Vagina (tissue), 2 donors: ENCODE measurements around the gene RASGRP3. TPM values are rescaled to one million over a fixed set of nuclear protein-coding genes. Genes with fewer than 3 reads are reported as not detected.

Source experiments
- DNase-seq, 2 donors: peaks; one replicate each; pipeline ENCODE4 v3.0.0-alpha.2; 2017; ENCODE audit errors: extremely low spot score in 2 of 2
- H3K27ac ChIP-seq: fragments of 200-600 bp; sonication (generic); one replicate; pipeline ENCODE4 v1.5.1; 2019
- H3K27me3 ChIP-seq: fragments of 200-600 bp; sonication (generic); one replicate; pipeline ENCODE4 v1.5.1; 2019
- H3K36me3 ChIP-seq, 2 donors: fragments of 200-600 bp; sonication (generic); one replicate each; pipeline ENCODE4 v1.5.1; 2017 to 2019
- H3K4me1 ChIP-seq: fragments of 200-600 bp; sonication (generic); one replicate; pipeline ENCODE4 v1.5.1; 2019
- H3K4me3 ChIP-seq, 2 donors: fragments of 200-600 bp; sonication (generic); 1 replicate in 1 of 2; 2 replicates in 1 of 2; pipeline ENCODE4 v1.5.1; 2016 to 2019
- H3K9me3 ChIP-seq: fragments of 200-600 bp; sonication (generic); one replicate; pipeline ENCODE4 v1.5.1; 2019
- POLR2A ChIP-seq, 2 donors: fragments of 450-650 bp; IDR thresholded peaks; one replicate each; pipeline ENCODE4 v1.6.1; 2017; ENCODE audit warnings: antibody characterized with exemption in 2 of 2, mild to moderate bottlenecking in 2 of 2, moderate library complexity in 2 of 2
- POLR2AphosphoS5 ChIP-seq, 2 donors: sonication (generic); formaldehyde crosslinking; IDR thresholded peaks; one replicate each; pipeline ENCODE4 v1.9.0; 2017; ENCODE audit warnings: antibody characterized with exemption in 2 of 2, mild to moderate bottlenecking in 2 of 2, low read depth in 1 of 2; ENCODE audit not compliant: insufficient read depth in 1 of 2
- intact Hi-C: fragments of 100-400 bp; cut with DNase I; formaldehyde crosslinking; loops from one replicate; pipeline ENCODE4 v1.15.1; 2023
- total RNA-seq: library from RNA; depleted of rRNA; stranded (reverse); fragments of >200 nt; gene quantifications from one replicate; pipeline ENCODE4 v1.2.3, GENCODE V29; 2016
- TF ChIP-seq, protein P1 (sequence below), 3 experiments: fragments of 450-650 bp in 2 of 3; fragments of 200-600 bp in 1 of 3; sonication (generic) in 1 of 3; IDR thresholded peaks; one replicate each; pipeline ENCODE4 v1.5.1; 2017 to 2019; ENCODE audit warnings: antibody characterized with exemption in 3 of 3, mild to moderate bottlenecking in 2 of 3, moderate library complexity in 2 of 3

RASGRP3 gene
- total RNA-seq, 1 donor from 2014 or later = 4.2 TPM

GRCh38 chr2:33448220-33448899, 28.1 kb upstream of the RASGRP3 start:
- TF ChIP-seq POLR2A (IDR thresholded peaks at IDR 0.05) (no peak), POLR2AphosphoS5 (IDR thresholded peaks at IDR 0.05; ENCODE audit: insufficient read depth in 1 of 2, low read depth in 1 of 2) (no peak)
- TF ChIP-seq, protein P1, sequence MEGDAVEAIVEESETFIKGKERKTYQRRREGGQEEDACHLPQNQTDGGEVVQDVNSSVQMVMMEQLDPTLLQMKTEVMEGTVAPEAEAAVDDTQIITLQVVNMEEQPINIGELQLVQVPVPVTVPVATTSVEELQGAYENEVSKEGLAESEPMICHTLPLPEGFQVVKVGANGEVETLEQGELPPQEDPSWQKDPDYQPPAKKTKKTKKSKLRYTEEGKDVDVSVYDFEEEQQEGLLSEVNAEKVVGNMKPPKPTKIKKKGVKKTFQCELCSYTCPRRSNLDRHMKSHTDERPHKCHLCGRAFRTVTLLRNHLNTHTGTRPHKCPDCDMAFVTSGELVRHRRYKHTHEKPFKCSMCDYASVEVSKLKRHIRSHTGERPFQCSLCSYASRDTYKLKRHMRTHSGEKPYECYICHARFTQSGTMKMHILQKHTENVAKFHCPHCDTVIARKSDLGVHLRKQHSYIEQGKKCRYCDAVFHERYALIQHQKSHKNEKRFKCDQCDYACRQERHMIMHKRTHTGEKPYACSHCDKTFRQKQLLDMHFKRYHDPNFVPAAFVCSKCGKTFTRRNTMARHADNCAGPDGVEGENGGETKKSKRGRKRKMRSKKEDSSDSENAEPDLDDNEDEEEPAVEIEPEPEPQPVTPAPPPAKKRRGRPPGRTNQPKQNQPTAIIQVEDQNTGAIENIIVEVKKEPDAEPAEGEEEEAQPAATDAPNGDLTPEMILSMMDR (IDR thresholded peaks at IDR 0.05) = no peak
- Histone ChIP-seq H3K27me3 (no peaks in the 10 kb centered on the region), H3K36me3 (no peaks in the 10 kb centered on the region), H3K4me1 (no peaks in the 10 kb centered on the region), H3K27ac (no peak overlapping the region), H3K9me3 (no peaks in the 10 kb centered on the region), H3K4me3 (no peak overlapping the region)
- intact Hi-C loops = no loop called here
- no peak for DNase-seq

DNA sequence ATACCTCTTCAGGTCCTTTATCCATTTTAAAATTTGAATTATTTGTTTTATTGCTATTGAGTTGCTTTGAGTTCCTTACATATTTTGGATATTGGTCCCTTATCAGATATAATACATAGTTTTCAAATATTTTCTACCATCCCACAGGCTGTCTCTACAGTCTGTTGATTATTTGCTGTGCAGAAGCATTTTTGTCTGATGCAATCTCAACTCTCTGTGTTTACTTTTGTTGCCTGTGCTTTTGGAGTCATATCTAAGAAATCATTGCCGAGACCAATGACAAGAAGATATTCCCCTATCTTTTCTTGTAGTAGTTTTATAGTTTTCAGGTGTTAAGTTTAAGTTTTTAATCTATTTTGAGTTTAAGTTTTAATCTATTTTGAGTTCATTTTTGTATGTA, 25.2 kb upstream of the RASGRP3 start:
- Histone ChIP-seq H3K9me3 (no peaks in the 10 kb centered on the region), H3K27me3 (no peaks in the 10 kb centered on the region), H3K27ac (no peak overlapping the region), H3K4me3 (no peak overlapping the region), H3K4me1 (no peaks in the 10 kb centered on the region), H3K36me3 (no peaks in the 10 kb centered on the region)
- DNase-seq = no peak
- TF ChIP-seq POLR2A (IDR thresholded peaks at IDR 0.05) (no peak), POLR2AphosphoS5 (IDR thresholded peaks at IDR 0.05; ENCODE audit: insufficient read depth in 1 of 2, low read depth in 1 of 2) (no peak)
- TF ChIP-seq, protein P1 (IDR thresholded peaks at IDR 0.05) = no peak
- intact Hi-C loops = no loop called here

DNA sequence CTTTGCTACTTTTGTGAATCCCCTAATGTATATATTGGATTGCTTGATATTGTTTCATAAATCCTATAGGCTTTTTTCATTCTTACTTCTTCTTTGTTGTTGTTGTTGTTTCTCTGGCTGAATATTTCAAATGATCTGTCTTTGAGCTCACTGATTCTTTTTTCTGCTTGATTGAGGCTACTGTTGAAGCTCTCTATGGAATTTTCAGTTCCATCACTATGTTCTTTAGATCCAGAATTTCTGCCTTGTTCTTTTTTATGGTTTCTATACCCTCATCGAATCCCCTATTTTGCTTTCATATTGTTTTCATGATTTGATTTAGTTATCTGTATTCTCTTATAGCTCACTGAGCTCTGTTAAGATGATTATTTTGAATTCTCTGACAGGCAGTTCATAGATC, 24.6 kb upstream of the RASGRP3 start:
- TF ChIP-seq POLR2A (IDR thresholded peaks at IDR 0.05) = no peak
- TF ChIP-seq POLR2AphosphoS5 (IDR thresholded peaks at IDR 0.05; ENCODE audit: insufficient read depth in 1 of 2, low read depth in 1 of 2) = no peak
- TF ChIP-seq, protein P1 (IDR thresholded peaks at IDR 0.05) = no peak
- no peak overlapping the region for H3K4me3 ChIP-seq
- H3K27me3 ChIP-seq = no peaks in the 10 kb centered on the region
- H3K9me3 ChIP-seq = no peaks in the 10 kb centered on the region
- no peaks in the 10 kb centered on the region for H3K4me1 ChIP-seq
- no peak overlapping the region for H3K27ac ChIP-seq
- no peaks in the 10 kb centered on the region for H3K36me3 ChIP-seq
- no peak for DNase-seq
- intact Hi-C loops = no loop called here

DNA sequence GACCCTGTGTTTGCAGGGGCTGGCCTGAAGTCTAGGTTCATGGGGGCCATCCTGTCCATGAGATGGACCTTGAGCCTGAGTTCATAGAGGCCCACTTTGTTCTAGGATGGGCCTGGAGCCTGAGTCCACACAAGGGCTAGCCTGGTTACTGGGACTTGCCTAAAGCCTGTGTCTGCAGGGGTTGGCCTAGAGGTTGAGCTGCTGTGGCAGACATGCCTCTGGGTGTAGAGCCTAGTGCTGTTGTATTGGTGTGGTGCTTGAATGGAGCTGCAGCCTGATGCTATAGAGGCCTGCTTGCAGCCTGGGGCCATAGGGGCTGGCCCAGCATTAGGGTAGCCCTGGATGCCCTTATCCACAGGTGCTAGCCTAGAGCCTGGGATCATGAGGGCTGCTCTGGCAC, 23.9 kb upstream of the RASGRP3 start:
- H3K4me3 ChIP-seq = no peak overlapping the region
- no peak for DNase-seq
- no peaks in the 10 kb centered on the region for H3K27me3 ChIP-seq
- intact Hi-C loops = no loop called here
- no peak for TF ChIP-seq POLR2A (IDR thresholded peaks at IDR 0.05)
- TF ChIP-seq, protein P1 (IDR thresholded peaks at IDR 0.05) = no peak
- no peak for TF ChIP-seq POLR2AphosphoS5 (IDR thresholded peaks at IDR 0.05; ENCODE audit: insufficient read depth in 1 of 2, low read depth in 1 of 2)
- H3K36me3 ChIP-seq = no peaks in the 10 kb centered on the region
- H3K4me1 ChIP-seq = no peaks in the 10 kb centered on the region
- H3K9me3 ChIP-seq = no peaks in the 10 kb centered on the region
- no peak overlapping the region for H3K27ac ChIP-seq

DNA sequence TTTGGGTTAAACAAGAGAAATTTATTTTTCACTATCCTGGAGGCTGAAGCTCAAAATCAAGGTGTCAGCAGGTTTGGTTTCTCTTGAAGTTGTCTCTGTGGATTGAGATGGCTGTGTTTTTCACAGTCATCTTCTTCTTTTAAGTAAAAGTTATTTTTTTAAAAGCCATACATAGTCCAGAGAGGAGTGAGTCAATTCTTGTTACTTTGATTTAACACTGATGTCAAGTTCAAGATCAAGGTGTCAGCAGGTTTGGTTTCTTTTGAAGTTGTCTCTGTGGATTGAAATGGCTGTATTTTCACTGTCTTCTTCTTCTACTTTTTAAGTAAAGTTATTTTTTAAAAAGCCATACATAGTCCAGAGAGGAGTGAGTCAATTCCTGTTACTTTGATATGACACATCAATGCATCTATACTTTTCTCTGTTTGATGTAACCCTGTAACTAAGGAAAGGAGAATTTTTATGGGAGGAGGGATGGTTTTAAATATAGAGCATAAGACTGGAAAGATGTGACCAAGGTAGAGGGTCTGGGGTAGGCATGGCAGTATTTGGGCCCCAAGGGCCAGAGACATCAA, 22.5 kb upstream of the RASGRP3 start:
- no peak for DNase-seq
- intact Hi-C loops = no loop called here
- H3K27me3 ChIP-seq = no peaks in the 10 kb centered on the region
- TF ChIP-seq, protein P1 (IDR thresholded peaks at IDR 0.05) = no peak
- H3K27ac ChIP-seq = no peak overlapping the region
- H3K4me3 ChIP-seq = no peak overlapping the region
- H3K9me3 ChIP-seq = no peaks in the 10 kb centered on the region
- H3K4me1 ChIP-seq = no peaks in the 10 kb centered on the region
- H3K36me3 ChIP-seq = no peaks in the 10 kb centered on the region
